Cardiac fibroblast (primary cell): ENCODE results near the gene CAMK2D.

Experiments used
- DNase-seq, 2 donors: peaks; one replicate each; pipeline versions ENCODE4 v3.0.0 to v3.0.0-alpha.2; 2010; ENCODE audit warnings: low read depth in 2 of 2
- H3K4me3 ChIP-seq, 2 donors: replicated peaks in 1 of 2; 1 replicate in 1 of 2; 2 replicates in 1 of 2; pipeline ENCODE4 v1.5.1; 2011; ENCODE audit warnings: low read depth in 2 of 2, low read length in 2 of 2, mild to moderate bottlenecking in 2 of 2, moderate library complexity in 1 of 2
- CTCF ChIP-seq: IDR thresholded peaks from one replicate; pipeline ENCODE4 v1.5.1; 2011; ENCODE audit warnings: low read depth, mild to moderate bottlenecking, low read length, inconsistent platforms

CAMK2D gene

GRCh38 chr4:113435893-113436292 lies 325.6 kb downstream of the CAMK2D start:
- TF ChIP-seq CTCF, result no peak
- no peak overlapping the region for H3K4me3 ChIP-seq
- peak; percentile 92 to 93 for DNase-seq

- H3K4me3 ChIP-seq, result peak overlapping the region in 1 of 2 donors; percentile 18
- TF ChIP-seq CTCF, result no peak
- peak; percentile 74 to 93 for DNase-seq
Measured at GRCh38 chr4:113434247-113434587, 327.3 kb downstream of the CAMK2D start.

GRCh38 chr4:113433536-113434246 lies 327.8 kb downstream of the CAMK2D start:
- TF ChIP-seq CTCF, result no peak
- peak overlapping the region in 1 of 2 donors; percentile 18 for H3K4me3 ChIP-seq
- peak; percentile 44 to 59 for DNase-seq

GRCh38 chr4:113433116-113433515 lies 328.4 kb downstream of the CAMK2D start:
- DNase-seq, result peak in 1 of 2 donors; percentile 56
- no peak for TF ChIP-seq CTCF
- peak overlapping the region in 1 of 2 donors; percentile 18 for H3K4me3 ChIP-seq

GRCh38 chr4:113423631-113424030 lies 337.9 kb downstream of the CAMK2D start:
- DNase-seq, result peak in 1 of 2 donors; percentile 65
- no peak for TF ChIP-seq CTCF
- H3K4me3 ChIP-seq, result no peak overlapping the region

- TF ChIP-seq CTCF, result no peak
- no peak for DNase-seq
Measured at GRCh38 chr4:113420938-113421337, 340.6 kb downstream of the CAMK2D start.

GRCh38 chr4:113419631-113420030 lies 341.9 kb downstream of the CAMK2D start:
- H3K4me3 ChIP-seq, result no peak overlapping the region
- TF ChIP-seq CTCF, result no peak
- no peak for DNase-seq

More at GRCh38 chr4:113420938-113421337, 340.6 kb downstream of the CAMK2D start:
- no peak overlapping the region for H3K4me3 ChIP-seq
